Endothelial cell (in vitro differentiated cells): Measurements from ENCODE around the gene TSPYL4. TPM values are rescaled to one million over a fixed set of nuclear protein-coding genes. Genes with fewer than 3 reads are reported as not detected.

Experiments used
- DNase-seq: peaks from one replicate; pipeline ENCODE4 v3.0.0; 2021; ENCODE audit warnings: low spot score
- H3K27ac Mint-ChIP-seq: one replicate; pipeline ENCODE4 v1.8.0; 2021; ENCODE audit warnings: mixed read lengths, inconsistent platforms; ENCODE audit not compliant: unreplicated experiment
- H3K27me3 Mint-ChIP-seq: one replicate; pipeline ENCODE4 v1.8.0; 2021; ENCODE audit warnings: mild to moderate bottlenecking, moderate library complexity, mixed read lengths, inconsistent platforms; ENCODE audit not compliant: unreplicated experiment
- H3K36me3 Mint-ChIP-seq: one replicate; pipeline ENCODE4 v1.8.0; 2021; ENCODE audit warnings: mild to moderate bottlenecking, low read depth, mixed read lengths, inconsistent platforms; ENCODE audit not compliant: unreplicated experiment
- H3K4me1 Mint-ChIP-seq: one replicate; pipeline ENCODE4 v1.8.0; 2021; ENCODE audit warnings: mild to moderate bottlenecking, mixed read lengths, inconsistent platforms; ENCODE audit not compliant: unreplicated experiment
- H3K4me3 Mint-ChIP-seq: one replicate; pipeline ENCODE4 v1.8.0; 2021; ENCODE audit warnings: mild to moderate bottlenecking, mixed read lengths, inconsistent platforms; ENCODE audit not compliant: unreplicated experiment
- H3K9me3 Mint-ChIP-seq: one replicate; pipeline ENCODE4 v1.8.0; 2021; ENCODE audit warnings: mixed read lengths, inconsistent platforms; ENCODE audit not compliant: unreplicated experiment
- total RNA-seq: library from RNA; stranded (reverse); fragmentation: NEBNext Ultra II Directional; extraction: Animal tissue kit (Norgen Biotek cat#: 25700); gene quantifications from one replicate; pipeline ENCODE4 v1.2.1, GENCODE V29; 2021; ENCODE audit not compliant: unreplicated experiment
- TF ChIP-seq, protein P1 (sequence below): fragments of 200-600 bp; sonication (generic); IDR thresholded peaks from one replicate; pipeline ENCODE4 v1.5.0; 2021; ENCODE audit warnings: antibody characterized with exemption; ENCODE audit not compliant: unreplicated experiment

Gene TSPYL4
- total RNA-seq, 1 donor from 2014 or later: 21.1 TPM

- DNase-seq: no peak
- no peaks in the 10 kb centered on the region for H3K27me3 Mint-ChIP-seq
- TF ChIP-seq, protein P1, sequence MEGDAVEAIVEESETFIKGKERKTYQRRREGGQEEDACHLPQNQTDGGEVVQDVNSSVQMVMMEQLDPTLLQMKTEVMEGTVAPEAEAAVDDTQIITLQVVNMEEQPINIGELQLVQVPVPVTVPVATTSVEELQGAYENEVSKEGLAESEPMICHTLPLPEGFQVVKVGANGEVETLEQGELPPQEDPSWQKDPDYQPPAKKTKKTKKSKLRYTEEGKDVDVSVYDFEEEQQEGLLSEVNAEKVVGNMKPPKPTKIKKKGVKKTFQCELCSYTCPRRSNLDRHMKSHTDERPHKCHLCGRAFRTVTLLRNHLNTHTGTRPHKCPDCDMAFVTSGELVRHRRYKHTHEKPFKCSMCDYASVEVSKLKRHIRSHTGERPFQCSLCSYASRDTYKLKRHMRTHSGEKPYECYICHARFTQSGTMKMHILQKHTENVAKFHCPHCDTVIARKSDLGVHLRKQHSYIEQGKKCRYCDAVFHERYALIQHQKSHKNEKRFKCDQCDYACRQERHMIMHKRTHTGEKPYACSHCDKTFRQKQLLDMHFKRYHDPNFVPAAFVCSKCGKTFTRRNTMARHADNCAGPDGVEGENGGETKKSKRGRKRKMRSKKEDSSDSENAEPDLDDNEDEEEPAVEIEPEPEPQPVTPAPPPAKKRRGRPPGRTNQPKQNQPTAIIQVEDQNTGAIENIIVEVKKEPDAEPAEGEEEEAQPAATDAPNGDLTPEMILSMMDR: no peak
- no peak overlapping the region for H3K27ac Mint-ChIP-seq
- no peaks in the 10 kb centered on the region for H3K9me3 Mint-ChIP-seq
- H3K4me1 Mint-ChIP-seq: peaks cover 10% of the 10 kb centered on the region
- peaks cover 4% of the 10 kb centered on the region for H3K36me3 Mint-ChIP-seq
- no peak overlapping the region for H3K4me3 Mint-ChIP-seq
Observed at GRCh38 chr6:116246089-116246488, 7.8 kb downstream of the TSPYL4 start.

DNA sequence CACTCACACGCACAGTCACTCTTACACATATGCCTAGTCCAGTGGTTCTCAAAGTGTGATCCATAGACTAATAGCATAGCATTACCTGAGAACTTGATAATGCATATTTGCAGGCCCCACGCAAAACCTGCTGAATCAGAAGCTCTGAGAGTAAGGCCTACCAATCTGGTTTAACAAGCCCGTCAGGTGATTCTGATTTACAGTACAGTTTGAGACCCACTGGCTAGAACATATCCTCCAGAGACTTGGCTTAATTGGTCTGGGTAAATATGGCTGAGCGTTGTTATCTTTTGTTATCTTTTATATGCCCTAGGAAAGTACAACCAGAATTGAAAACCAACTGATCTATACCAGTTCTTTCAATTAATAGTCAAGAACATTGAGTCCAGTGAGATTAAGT is 9.6 kb downstream of the TSPYL4 start:
- H3K36me3 Mint-ChIP-seq: peaks cover 4% of the 10 kb centered on the region

GRCh38 chr6:116239856-116240255 is 14.0 kb downstream of the TSPYL4 start:
- Mint-ChIP-seq H3K27me3 (peaks cover 2% of the 10 kb centered on the region), H3K4me1 (no peaks in the 10 kb centered on the region), H3K27ac (no peak overlapping the region), H3K36me3 (peaks cover 4% of the 10 kb centered on the region), H3K9me3 (no peaks in the 10 kb centered on the region), H3K4me3 (no peak overlapping the region)
- TF ChIP-seq, protein P1: no peak
- DNase-seq: no peak

More for the DNA sequence above, 9.6 kb downstream of the TSPYL4 start:
- no peak for DNase-seq
- H3K9me3 Mint-ChIP-seq: no peaks in the 10 kb centered on the region
- no peaks in the 10 kb centered on the region for H3K4me1 Mint-ChIP-seq
- H3K27me3 Mint-ChIP-seq: no peaks in the 10 kb centered on the region
- TF ChIP-seq, protein P1: no peak
- H3K27ac Mint-ChIP-seq: no peak overlapping the region
- H3K4me3 Mint-ChIP-seq: no peak overlapping the region

DNA sequence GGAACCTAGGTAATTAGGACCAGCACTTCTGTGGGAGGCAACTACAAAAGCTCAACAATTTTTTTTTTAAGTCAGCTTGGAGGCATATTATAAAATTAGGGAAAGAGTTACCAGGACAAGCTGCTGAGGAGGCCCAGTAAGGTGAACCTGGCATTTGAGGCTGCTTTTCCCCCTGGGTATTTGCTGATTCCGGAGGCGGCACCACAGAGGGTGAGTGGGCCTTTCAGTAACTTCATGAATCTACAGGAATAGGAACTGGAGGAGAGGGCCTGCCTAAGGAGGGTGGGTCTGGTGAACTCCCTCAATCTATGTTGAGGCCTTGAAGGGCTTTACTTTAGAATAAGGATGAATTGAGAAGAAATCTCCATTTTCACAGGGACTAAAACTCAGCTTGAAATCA is 14.6 kb downstream of the TSPYL4 start:
- Mint-ChIP-seq H3K4me1 (no peaks in the 10 kb centered on the region), H3K4me3 (no peak overlapping the region), H3K36me3 (peaks cover 4% of the 10 kb centered on the region), H3K27me3 (peaks cover 2% of the 10 kb centered on the region), H3K9me3 (no peaks in the 10 kb centered on the region), H3K27ac (no peak overlapping the region)
- TF ChIP-seq, protein P1: no peak
- no peak for DNase-seq

- H3K27me3 Mint-ChIP-seq: peaks cover 2% of the 10 kb centered on the region
- DNase-seq: no peak
- no peaks in the 10 kb centered on the region for H3K9me3 Mint-ChIP-seq
- H3K4me1 Mint-ChIP-seq: no peaks in the 10 kb centered on the region
- H3K27ac Mint-ChIP-seq: peak overlapping the region; percentile 8
- peaks cover 3% of the 10 kb centered on the region for H3K36me3 Mint-ChIP-seq
- H3K4me3 Mint-ChIP-seq: no peak overlapping the region
- TF ChIP-seq, protein P1: no peak
Observed at GRCh38 chr6:116238083-116238482, 15.8 kb downstream of the TSPYL4 start.
